Measurements from ENCODE around the gene SCFD2.

DNA sequence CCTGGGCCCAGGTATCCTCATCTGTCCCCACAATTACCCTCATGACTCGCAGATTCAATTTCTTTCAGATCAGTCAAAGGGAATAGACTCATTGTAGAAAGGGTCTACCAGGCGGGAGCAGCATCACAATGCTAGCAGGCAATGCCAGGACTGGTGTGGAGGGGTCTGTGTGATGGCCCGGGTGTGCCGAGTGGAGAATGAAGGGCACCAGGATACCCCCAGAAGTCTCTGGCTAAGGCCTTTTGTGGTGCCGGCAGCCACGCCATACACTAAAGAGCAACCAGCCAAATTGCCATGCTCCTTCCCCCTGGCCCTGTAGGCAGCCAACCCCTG is 541.6 kb downstream of the SCFD2 start:
- TF ChIP-seq, protein P1, sequence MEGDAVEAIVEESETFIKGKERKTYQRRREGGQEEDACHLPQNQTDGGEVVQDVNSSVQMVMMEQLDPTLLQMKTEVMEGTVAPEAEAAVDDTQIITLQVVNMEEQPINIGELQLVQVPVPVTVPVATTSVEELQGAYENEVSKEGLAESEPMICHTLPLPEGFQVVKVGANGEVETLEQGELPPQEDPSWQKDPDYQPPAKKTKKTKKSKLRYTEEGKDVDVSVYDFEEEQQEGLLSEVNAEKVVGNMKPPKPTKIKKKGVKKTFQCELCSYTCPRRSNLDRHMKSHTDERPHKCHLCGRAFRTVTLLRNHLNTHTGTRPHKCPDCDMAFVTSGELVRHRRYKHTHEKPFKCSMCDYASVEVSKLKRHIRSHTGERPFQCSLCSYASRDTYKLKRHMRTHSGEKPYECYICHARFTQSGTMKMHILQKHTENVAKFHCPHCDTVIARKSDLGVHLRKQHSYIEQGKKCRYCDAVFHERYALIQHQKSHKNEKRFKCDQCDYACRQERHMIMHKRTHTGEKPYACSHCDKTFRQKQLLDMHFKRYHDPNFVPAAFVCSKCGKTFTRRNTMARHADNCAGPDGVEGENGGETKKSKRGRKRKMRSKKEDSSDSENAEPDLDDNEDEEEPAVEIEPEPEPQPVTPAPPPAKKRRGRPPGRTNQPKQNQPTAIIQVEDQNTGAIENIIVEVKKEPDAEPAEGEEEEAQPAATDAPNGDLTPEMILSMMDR (conservative IDR thresholded peaks at IDR 0.05 in 1 of 2, IDR thresholded peaks at IDR 0.05 in 1 of 2; ENCODE audit: extremely low read depth in 1 of 2, insufficient read depth in 1 of 2, low read depth in 1 of 2, low read length in 2 of 2) = no peak
- no peak for TF ChIP-seq EZH2 (IDR thresholded peaks at IDR 0.05; ENCODE audit: borderline replicate concordance, low read length)
